ENCODE data around the gene DIS3L2.

Gene DIS3L2

GRCh38 chr2:232235716-232236115 lies 274.2 kb downstream of the DIS3L2 start:
- no peak for DNase-seq

- DNase-seq, result no peak
Measured at GRCh38 chr2:232236200-232236599, 274.7 kb downstream of the DIS3L2 start.

- DNase-seq, result no peak
Measured at GRCh38 chr2:232237464-232237863, 276.0 kb downstream of the DIS3L2 start.

GRCh38 chr2:232238108-232238507 lies 276.6 kb downstream of the DIS3L2 start:
- DNase-seq, result no peak

GRCh38 chr2:232238596-232238995 lies 277.1 kb downstream of the DIS3L2 start:
- no peak for DNase-seq

GRCh38 chr2:232239951-232240681 lies 278.6 kb downstream of the DIS3L2 start:
- DNase-seq, result no peak

GRCh38 chr2:232240906-232241305 lies 279.4 kb downstream of the DIS3L2 start:
- DNase-seq, result no peak

- no peak for DNase-seq
Measured at GRCh38 chr2:232242316-232242715, 280.8 kb downstream of the DIS3L2 start.

GRCh38 chr2:232245111-232245510 lies 283.6 kb downstream of the DIS3L2 start:
- no peak for DNase-seq

GRCh38 chr2:232246245-232246644 lies 284.7 kb downstream of the DIS3L2 start:
- DNase-seq, result no peak

- no peak for DNase-seq
Measured at GRCh38 chr2:232249096-232249495, 287.6 kb downstream of the DIS3L2 start.

- no peak for DNase-seq
Measured at GRCh38 chr2:232250246-232251175, 289.0 kb downstream of the DIS3L2 start.

- no peak for DNase-seq
Measured at GRCh38 chr2:232255033-232255432, 293.5 kb downstream of the DIS3L2 start.

- DNase-seq, result no peak
Measured at GRCh38 chr2:232260075-232260474, 298.6 kb downstream of the DIS3L2 start.

GRCh38 chr2:232261776-232262175 lies 300.3 kb downstream of the DIS3L2 start:
- no peak for DNase-seq

- no peak for DNase-seq
Measured at GRCh38 chr2:232263295-232263694, 301.8 kb downstream of the DIS3L2 start.

- DNase-seq, result no peak
Measured at GRCh38 chr2:232264081-232264480, 302.6 kb downstream of the DIS3L2 start.

GRCh38 chr2:232265329-232265728 lies 303.8 kb downstream of the DIS3L2 start:
- no peak for DNase-seq

GRCh38 chr2:232268636-232269165 lies 307.2 kb downstream of the DIS3L2 start:
- DNase-seq, result no peak

GRCh38 chr2:232269867-232270266 lies 308.4 kb downstream of the DIS3L2 start:
- no peak for DNase-seq

GRCh38 chr2:232273903-232274643 lies 312.6 kb downstream of the DIS3L2 start:
- no peak for DNase-seq

- DNase-seq, result no peak
Measured at GRCh38 chr2:232275670-232276069, 314.2 kb downstream of the DIS3L2 start.
